Measurements from ENCODE around the gene BCL7A. TPM values are rescaled to one million over a fixed set of nuclear protein-coding genes. Genes with fewer than 3 reads are reported as not detected.

BCL7A gene
- total and polyA plus RNA-seq, 2 of the 8 experiments (the other 6 are each of a cell fraction or from before 2014, with no cell fraction given), result 11.9 to 12.7 TPM

DNA sequence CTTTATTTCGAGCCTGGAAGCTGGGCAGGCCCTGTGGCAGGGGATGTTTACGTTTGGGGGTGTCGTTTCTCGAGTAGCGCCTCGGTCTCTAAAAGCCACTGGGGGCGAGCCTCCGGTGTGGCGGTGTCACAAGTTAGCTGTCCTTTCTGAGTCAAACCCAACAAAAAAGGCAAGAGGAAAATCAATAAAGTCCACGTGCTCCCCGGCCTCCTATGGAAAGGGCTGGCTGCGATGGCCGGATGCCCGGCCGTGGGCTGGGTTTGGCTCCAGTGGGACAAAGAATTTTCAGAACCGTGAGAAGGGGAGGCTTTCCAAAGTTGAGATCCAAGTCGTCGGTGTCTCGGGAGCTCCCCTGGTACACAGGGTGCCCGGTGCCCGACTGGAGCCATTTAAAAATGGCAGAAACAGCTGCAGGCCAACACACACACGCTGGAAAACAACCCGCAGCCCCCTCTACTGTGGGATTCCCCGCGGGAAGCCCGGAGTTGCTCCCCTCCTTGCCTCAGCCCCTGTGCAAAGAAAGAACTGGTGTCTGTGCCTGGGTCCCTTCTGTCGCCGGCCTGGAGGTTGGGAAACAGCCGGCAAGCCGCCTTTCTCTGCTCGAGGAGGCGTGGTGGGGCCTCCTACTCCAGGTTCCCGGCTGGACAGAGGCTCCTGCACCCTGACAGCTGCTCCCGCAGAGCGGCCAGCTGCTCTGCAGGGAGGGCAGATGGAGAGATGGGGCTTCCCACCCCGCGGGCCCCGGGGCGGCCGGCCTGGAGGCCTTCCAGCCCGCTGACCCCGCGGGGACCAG, 1.9 kb downstream of the BCL7A start:
- peak overlapping the region; percentile 98 for H4K8ac ChIP-seq (ENCODE audit: extremely low read depth, insufficient read depth, low read length)
- no peak overlapping the region for H3K56ac ChIP-seq (replicated peaks; ENCODE audit: insufficient read length, low read depth, low read length)
- H3K4me1 ChIP-seq (replicated peaks in 1 of 4; ENCODE audit: control insufficient read depth in 3 of 4, insufficient read depth in 4 of 4, low read length in 3 of 4), result peaks cover 0 to 9% (median 7%) of the 10 kb centered on the region in 4 experiments; a peak in 4 of 7 replicates
- TF ChIP-seq, protein P1, sequence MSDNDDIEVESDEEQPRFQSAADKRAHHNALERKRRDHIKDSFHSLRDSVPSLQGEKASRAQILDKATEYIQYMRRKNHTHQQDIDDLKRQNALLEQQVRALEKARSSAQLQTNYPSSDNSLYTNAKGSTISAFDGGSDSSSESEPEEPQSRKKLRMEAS (IDR thresholded peaks at IDR 0.05), result 0 out of 2 replicates have a peak, but pooled peaks have one; percentile 14
- peak in 1 of 2 experiments; percentile 22; a peak in 1 of 4 replicates for TF ChIP-seq SIN3A (conservative IDR thresholded peaks at IDR 0.05 in 1 of 2, IDR thresholded peaks at IDR 0.05 in 1 of 2; ENCODE audit: low read depth in 1 of 2, low read length in 2 of 2)
- TF ChIP-seq, protein P2, sequence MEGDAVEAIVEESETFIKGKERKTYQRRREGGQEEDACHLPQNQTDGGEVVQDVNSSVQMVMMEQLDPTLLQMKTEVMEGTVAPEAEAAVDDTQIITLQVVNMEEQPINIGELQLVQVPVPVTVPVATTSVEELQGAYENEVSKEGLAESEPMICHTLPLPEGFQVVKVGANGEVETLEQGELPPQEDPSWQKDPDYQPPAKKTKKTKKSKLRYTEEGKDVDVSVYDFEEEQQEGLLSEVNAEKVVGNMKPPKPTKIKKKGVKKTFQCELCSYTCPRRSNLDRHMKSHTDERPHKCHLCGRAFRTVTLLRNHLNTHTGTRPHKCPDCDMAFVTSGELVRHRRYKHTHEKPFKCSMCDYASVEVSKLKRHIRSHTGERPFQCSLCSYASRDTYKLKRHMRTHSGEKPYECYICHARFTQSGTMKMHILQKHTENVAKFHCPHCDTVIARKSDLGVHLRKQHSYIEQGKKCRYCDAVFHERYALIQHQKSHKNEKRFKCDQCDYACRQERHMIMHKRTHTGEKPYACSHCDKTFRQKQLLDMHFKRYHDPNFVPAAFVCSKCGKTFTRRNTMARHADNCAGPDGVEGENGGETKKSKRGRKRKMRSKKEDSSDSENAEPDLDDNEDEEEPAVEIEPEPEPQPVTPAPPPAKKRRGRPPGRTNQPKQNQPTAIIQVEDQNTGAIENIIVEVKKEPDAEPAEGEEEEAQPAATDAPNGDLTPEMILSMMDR (IDR thresholded peaks at IDR 0.05; ENCODE audit: control extremely low read depth in 1 of 3, insufficient read depth in 1 of 3, low read depth in 1 of 3, low read length in 3 of 3), result peak in 1 of 3 experiments; percentile 2; a peak in 1 of 4 replicates
- no peak for TF ChIP-seq KDM1A (IDR thresholded peaks at IDR 0.05; ENCODE audit: borderline replicate concordance, low read length)
- TF ChIP-seq EP300 (IDR thresholded peaks at IDR 0.05; ENCODE audit: borderline replicate concordance in 1 of 2, low read depth in 2 of 2, low read length in 2 of 2), result no peak
- peak; percentile 64; the same call in 1 of the 2 replicates for TF ChIP-seq YY1 (IDR thresholded peaks at IDR 0.05; ENCODE audit: low read depth, low read length)
- H2BK15ac ChIP-seq (ENCODE audit: low read length), result no peak overlapping the region
- H3K79me1 ChIP-seq (ENCODE audit: low read depth, low read length), result peaks cover 9% of the 10 kb centered on the region
- H4K91ac ChIP-seq (replicated peaks; ENCODE audit: insufficient read length, low read length), result no peak overlapping the region
- no peak overlapping the region for H2BK20ac ChIP-seq (ENCODE audit: low read length)
- H3K27me3 ChIP-seq (replicated peaks in 1 of 4; ENCODE audit: control insufficient read depth in 3 of 4, extremely low read depth in 1 of 4, insufficient read depth in 3 of 4, low read length in 3 of 4), result peaks cover 3 to 25% (median 16%) of the 10 kb centered on the region in 4 experiments
- CTCF ChIA-PET (ENCODE audit: partially characterized antibody), result interaction anchor here (2.2 kb wide), 2 partner anchors 9 to 71 kb away, joined by 6 to 15 read pairs; no protein-coding TSS in a partner anchor
- no peaks in the 10 kb centered on the region for H3K9me3 ChIP-seq (ENCODE audit: insufficient read depth in 2 of 2, low read depth in 1 of 2, low read length in 1 of 2)
- peak overlapping the region; percentile 13; the same call in 1 of the 2 replicates for H3K18ac ChIP-seq (ENCODE audit: extremely low read depth, low read length)
- H2BK120ac ChIP-seq (replicated peaks; ENCODE audit: low read depth, low read length), result no peak overlapping the region
- H3K23ac ChIP-seq (ENCODE audit: insufficient read length), result no peak overlapping the region
- H3K14ac ChIP-seq (ENCODE audit: insufficient read length), result no peak overlapping the region
- H3K4me3 ChIP-seq (ENCODE audit: extremely low read depth in 1 of 4, insufficient read depth in 2 of 4, low read depth in 3 of 4, low read length in 4 of 4), result peak overlapping the region; percentile 73 to 87 (median 78)
- H3K36me3 ChIP-seq (ENCODE audit: control insufficient read depth in 2 of 4, insufficient read depth in 4 of 4, low read length in 3 of 4), result no peaks in the 10 kb centered on the region
- H4K5ac ChIP-seq (ENCODE audit: insufficient read length, low read depth, low read length), result no peak overlapping the region
- H4K20me1 ChIP-seq (replicated peaks in 1 of 2; ENCODE audit: control insufficient read depth in 1 of 2, insufficient read depth in 2 of 2, low read length in 2 of 2), result peaks cover 8 to 12% of the 10 kb centered on the region in 2 experiments
- POLR2A ChIA-PET (ENCODE audit: partially characterized antibody), result interaction anchor here (0.5 to 1.2 kb wide), 6 partner anchors 17 to 90 kb away, joined by 3 read pairs; no protein-coding TSS in a partner anchor
- peak overlapping the region; percentile 69 to 79 for H3K4me2 ChIP-seq (ENCODE audit: insufficient read depth in 1 of 2, low read depth in 2 of 2, low read length in 2 of 2)
- H3K9ac ChIP-seq (replicated peaks in 1 of 4; ENCODE audit: extremely low read depth in 1 of 4, low read depth in 3 of 4, low read length in 3 of 4), result peak overlapping the region; percentile 10 to 62 (median 45); a peak in 4 of 7 replicates
- H2AK5ac ChIP-seq (ENCODE audit: low read depth, low read length), result no peak overlapping the region
- no peak for FAIRE-seq
- no peak overlapping the region for H3K4ac ChIP-seq (replicated peaks; ENCODE audit: insufficient read length, low read depth, low read length)
- no peak overlapping the region for H2AFZ ChIP-seq (ENCODE audit: low read length)
- peak in 1 of 2 experiments; percentile 57 for DNase-seq (ENCODE audit: low read depth in 1 of 2, low spot score in 2 of 2)
- H3K27ac ChIP-seq (ENCODE audit: low read depth, low read length), result no peak overlapping the region
- H2BK5ac ChIP-seq (ENCODE audit: low read depth, low read length), result no peak overlapping the region
- peaks cover 4 to 37% of the 10 kb centered on the region in 2 experiments; a peak in 3 of 4 replicates for H3K79me2 ChIP-seq (ENCODE audit: control insufficient read depth in 1 of 2, insufficient read depth in 2 of 2, low read length in 2 of 2)
- H3K23me2 ChIP-seq (ENCODE audit: low read depth, low read length), result peaks cover 14% of the 10 kb centered on the region; the same call in 1 of the 2 replicates
- 42% methylated on average over 34 of the region's 43 CpGs; no CpG with 5 or more reads in 1 of the 2 experiments for WGBS, 2 experiments (ENCODE audit: extremely low coverage in 1 of 2, insufficient coverage in 1 of 2, insufficient read length in 1 of 2, insufficient replicate concordance in 2 of 2, low coverage in 1 of 2, low lambda C conversion rate in 2 of 2, missing lambda C conversion rate in 1 of 2)
- no peak overlapping the region for H2BK12ac ChIP-seq (ENCODE audit: low read depth, low read length)
